KBM-7 (cell line): ENCODE results near the gene PYGO1.

ENCODE experiments used
- DNase-seq: peaks from one replicate; pipeline ENCODE4 v3.0.0-alpha.2; 2015
- in situ Hi-C: fragments of 300-500 bp; cut with MboI; formaldehyde crosslinking; loops from 2 replicates; pipeline ENCODE4 v1.14.3; 2020; ENCODE audit warnings: low sequenced_read_pairs, low pct_unique_long_range_greater_than_20kb, mixed read lengths

The PYGO1 gene

DNA sequence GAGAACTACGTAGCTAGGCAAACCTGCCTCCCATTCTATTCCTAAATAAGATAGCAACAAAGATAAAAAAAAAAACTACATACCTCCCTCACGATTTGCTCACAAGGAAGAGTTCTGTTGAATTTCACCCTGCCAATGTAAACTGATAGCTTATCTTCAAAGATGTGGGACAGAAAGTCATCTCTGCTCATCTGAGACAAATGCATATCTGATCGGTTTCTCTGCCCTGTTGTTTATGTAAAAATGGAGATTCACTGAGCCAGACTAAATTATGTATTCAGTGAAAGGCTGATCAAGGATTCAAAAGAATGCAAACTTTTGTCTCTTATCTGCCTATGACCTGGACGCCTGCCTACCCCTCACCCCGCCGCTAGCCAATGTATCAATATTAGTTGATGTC is 11.2 kb downstream of the PYGO1 start:
- no peak for DNase-seq
- in situ Hi-C loops = no loop called here

DNA sequence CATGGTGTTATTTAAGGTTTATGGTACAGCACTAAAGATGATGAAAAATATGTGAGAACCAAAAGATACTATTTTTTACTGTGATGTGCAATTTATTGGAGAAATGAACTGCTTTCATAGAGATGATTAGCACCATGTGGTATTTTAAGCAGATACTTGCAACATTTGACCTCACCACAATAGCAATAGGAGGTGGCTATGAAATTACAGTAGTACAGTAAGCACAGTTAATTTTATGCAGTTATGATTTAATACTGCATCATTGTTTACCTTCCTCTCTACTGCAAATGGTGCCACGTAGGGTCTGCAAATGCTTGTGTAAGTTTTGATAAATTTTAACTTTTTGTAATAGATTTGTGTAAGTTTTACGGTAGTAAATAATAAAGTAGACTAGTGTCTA is 14.0 kb downstream of the PYGO1 start:
- in situ Hi-C loops = no loop called here
- DNase-seq = no peak

DNA sequence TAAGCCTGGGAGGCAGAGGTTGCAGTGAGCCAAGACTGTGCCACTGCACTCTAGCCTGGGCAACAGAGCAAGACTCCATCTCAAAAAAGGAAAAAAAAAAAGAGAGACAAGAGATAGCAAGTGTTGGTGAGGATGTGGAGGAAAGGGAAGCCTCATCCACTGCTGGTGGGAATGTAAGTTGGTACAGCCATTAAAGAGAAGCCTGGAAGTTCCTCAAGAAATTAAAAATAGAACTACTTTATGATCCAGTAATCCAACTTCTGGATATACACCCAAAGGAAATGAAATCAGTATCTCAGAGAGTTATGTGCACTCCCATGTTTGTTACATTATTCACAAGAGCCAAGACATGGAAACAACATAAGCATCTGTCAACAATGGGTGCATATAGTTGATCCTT is 14.9 kb downstream of the PYGO1 start:
- DNase-seq = no peak
- in situ Hi-C loops = no loop called here

DNA sequence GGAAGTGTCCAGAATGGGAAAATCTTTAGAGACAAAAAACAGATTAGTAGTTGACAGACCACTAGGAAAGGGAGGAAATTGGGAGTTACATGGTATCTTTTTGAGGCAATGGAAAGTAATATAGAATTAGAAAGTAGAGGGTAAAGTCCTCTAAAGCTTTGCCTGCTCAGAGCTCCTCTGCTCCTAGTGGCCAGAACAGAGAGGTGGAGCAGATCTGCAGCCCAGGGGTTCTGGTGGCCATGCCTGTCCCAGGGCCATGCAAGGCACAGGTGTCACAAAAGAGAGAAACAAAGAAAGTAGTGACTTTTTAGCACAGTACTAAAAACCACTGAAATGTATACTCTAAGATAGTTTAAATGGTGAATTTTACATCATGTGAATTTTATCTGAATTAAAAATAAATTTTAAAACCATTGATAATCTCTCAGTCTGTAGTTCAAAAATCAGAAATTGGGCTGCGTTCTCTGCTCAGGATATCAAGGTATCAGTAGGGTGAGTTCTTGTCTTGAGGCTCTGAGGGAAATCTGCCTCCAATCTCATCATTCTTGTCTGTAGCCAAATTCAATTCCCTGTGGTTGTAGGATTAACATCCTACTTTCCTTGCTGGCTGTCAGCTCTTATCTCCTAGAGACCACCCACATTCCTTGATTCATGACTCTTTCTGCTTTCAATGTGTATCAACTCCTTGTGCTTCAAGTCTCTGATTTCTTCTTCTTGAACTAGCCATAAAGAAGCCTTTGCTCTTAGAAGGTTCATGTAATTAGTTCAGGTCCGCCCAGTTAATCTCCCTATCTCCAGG is 23.6 kb downstream of the PYGO1 start:
- in situ Hi-C loops = no loop called here
- DNase-seq = no peak

DNA sequence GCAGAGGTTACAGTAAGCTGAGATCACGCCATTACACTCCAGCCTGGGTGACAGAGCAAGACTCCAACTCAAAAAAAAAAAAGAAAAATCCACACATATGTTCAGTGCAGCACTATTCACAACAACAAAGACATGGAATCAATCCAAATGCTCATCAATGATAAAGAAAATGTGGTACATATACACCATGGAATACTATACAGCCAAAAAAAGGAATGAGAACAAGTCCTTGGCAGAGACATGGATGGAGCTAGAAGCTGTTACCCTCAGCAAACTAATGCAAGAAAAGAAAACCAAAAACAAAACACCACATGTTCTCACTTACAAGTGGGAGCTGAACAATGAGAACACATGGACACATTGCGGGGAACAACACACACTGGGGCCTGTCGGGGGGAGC is 25.5 kb downstream of the PYGO1 start:
- in situ Hi-C loops = no loop called here
- no peak for DNase-seq

GRCh38 chr15:55555089-55555488 is 33.1 kb downstream of the PYGO1 start:
- DNase-seq = no peak
- in situ Hi-C loops = no loop called here

- DNase-seq = peak; percentile 39
- in situ Hi-C loops = no loop called here
These were observed 35.2 kb downstream of the PYGO1 start for GRCh38 chr15:55552926-55553325.

GRCh38 chr15:55552451-55552850 is 35.7 kb downstream of the PYGO1 start:
- peak; percentile 34 for DNase-seq
- in situ Hi-C loops = no loop called here

DNA sequence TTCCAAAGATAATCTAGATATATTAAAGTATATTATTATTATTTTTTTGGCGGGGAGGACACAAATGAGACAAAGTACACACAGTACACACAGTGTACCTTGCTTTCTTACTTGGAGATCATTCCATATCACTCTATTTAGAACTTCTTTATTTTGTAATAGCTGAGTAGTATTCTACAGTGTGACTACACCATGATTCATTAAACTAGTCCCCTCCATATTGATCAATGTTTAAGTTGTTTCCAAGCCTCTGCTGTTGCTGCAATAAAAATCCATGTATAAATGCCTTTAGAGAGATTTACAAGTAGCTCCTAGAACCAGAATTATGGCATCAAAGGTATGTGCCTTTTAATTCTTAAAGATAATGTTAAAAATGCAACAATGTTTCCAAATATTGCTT is 38.8 kb downstream of the PYGO1 start:
- no peak for DNase-seq
- in situ Hi-C loops = no loop called here

DNA sequence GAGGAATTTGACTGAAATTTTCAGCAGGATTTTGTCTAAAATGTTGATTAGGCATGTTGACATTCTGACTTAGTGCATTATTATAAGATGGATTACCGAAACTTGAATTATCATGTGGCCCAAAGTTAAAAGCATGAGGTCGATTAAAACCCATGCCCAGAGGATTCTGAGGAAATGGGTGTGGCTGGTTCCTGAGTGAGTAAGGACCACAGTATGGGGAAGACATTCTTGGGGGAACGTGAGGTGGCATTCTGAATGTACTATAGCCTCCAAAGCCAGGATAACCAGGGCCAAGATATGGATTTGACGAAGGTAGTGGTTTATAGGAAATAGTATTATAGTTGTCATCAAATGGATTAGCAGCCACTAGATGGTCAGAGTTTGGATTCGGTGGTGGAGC is 41.4 kb downstream of the PYGO1 start:
- in situ Hi-C loops = no loop called here
- DNase-seq = no peak

GRCh38 chr15:55535436-55535835 is 52.7 kb downstream of the PYGO1 start:
- DNase-seq = no peak
- in situ Hi-C loops = no loop called here

- in situ Hi-C loops = no loop called here
- DNase-seq = peak; percentile 26
These were observed 55.2 kb downstream of the PYGO1 start for GRCh38 chr15:55532944-55533343.

- in situ Hi-C loops = no loop called here
- DNase-seq = no peak
These were observed 57.3 kb downstream of the PYGO1 start for GRCh38 chr15:55530861-55531313.

DNA sequence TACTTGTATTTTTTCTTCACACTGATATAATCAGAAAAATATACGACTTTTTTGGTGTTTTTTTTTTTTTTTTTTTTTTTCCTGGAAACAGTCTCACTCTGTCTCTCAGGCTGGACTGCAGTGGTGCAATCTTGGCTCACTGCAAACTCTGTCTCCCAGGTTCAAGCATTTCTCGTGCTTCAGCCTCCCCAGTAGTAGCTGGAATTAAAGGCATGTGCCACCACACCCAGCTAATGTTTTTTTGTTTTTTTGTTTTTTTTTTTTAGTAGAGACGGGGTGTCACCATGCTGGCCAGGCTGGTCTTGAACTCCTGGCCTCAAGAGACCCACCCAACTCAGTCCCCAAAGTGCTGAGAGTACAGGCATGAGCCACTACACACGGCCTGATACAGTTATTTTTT is 59.3 kb downstream of the PYGO1 start:
- in situ Hi-C loops = no loop called here
- no peak for DNase-seq

DNA sequence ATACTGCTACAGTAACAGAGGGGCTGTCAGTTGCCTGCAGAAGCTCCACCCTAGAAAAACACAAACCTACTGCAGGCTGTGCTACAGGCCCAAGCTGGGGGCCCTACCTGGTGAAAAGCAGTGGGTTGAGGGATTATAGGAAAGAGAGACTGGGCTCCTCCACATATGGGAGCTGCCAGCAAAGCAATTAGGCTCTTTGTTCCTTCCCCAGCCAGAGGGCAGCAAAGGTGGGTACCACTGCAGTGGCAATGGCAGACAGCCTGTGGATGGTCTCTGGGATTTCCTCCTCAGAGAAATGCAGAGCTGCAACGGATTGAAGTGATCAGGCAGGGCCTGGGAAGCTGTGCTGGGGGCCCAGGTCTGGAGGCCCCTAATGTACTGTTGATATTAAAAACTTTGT is 61.0 kb downstream of the PYGO1 start:
- in situ Hi-C loops = no loop called here
- DNase-seq = no peak

- DNase-seq = peak; percentile 64
- in situ Hi-C loops = no loop called here
These were observed 61.5 kb downstream of the PYGO1 start for GRCh38 chr15:55526559-55527036.

GRCh38 chr15:55522742-55523450 is 65.2 kb downstream of the PYGO1 start:
- in situ Hi-C loops = no loop called here
- no peak for DNase-seq

DNA sequence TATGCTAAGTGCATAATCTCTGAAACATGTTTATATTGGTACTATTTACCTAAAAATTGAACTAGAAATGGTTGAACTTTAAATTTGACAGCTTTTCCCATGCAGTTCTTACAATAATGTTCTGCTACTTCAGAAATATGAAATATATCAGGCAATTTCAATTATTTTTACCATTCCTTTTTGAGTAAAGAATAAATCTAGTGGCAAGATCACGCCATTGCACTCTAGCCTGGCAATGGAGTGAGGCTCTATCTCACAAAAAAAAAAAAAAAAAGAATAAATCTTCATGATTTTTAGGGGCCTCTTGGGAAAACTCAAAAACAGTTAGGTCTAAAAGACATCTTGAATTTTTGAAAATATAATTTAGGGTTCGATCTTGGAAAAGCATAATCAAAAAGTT is 69.5 kb downstream of the PYGO1 start:
- in situ Hi-C loops = no loop called here
- DNase-seq = no peak

GRCh38 chr15:55518009-55518408 is 70.1 kb downstream of the PYGO1 start:
- in situ Hi-C loops = no loop called here
- DNase-seq = no peak

DNA sequence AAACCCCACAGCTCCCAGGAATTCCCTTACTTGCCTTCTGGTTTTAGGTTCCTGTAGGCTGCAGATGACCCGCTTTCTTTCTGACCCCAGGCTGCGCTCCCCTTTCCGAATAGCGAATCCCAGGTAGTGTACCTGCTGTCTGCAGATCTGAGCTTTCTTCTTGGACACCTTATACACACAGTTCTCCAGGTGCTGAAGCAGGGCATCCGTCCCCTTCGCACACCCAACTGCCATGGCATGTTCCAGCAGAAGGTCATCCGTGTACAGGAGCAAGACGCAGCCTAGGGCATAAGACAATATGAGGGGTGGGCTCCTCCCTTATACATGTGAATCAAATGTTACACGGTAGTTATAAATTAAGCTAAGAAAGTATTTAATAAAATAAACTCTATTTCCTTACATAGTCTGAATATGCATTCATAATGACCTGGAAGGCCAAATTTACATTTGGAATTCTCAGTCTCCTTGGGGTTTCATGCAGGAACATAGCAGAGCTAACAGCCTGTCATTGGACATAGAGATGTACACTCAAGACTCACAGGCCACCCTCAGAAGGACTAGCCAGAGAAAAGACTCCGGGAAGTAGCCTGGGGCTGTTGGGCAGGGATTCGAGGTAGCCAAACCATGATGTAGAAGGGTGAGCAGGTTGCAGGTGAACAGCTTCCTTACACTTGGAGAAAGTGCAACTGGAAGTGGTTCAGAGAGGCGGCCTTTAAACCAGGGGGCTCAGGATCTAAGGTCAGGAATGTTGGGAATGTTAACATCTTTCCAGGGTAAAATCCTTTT is 72.0 kb downstream of the PYGO1 start:
- in situ Hi-C loops = no loop called here
- no peak for DNase-seq
